Esophagus mucosa (tissue), 1 donor: ENCODE results near the gene PHB1. TPM values are rescaled to one million over a fixed set of nuclear protein-coding genes. Genes with fewer than 3 reads are reported as not detected.

Experiments
- ATAC-seq: fragments of 200-7000 bp; cut with Tn5 transposase; one replicate; pipeline ENCODE4 v1.9.1; 2020
- total RNA-seq: library from RNA; stranded (reverse); gene quantifications from one replicate; pipeline ENCODE4 v1.2.4, GENCODE V29; 2023
- donor health status: DM: yes; HTN: yes; CAD: no.

Gene PHB1
- 141 TPM for total RNA-seq

- ATAC-seq = peak; percentile 100
Observed at GRCh38 chr17:49414622-49415350, at the start of gene PHB1. Gene PHB1, minus strand, starts transcription at chr17:49414882. Its CDS starts 1,618 bp downstream, at chr17:49413264.

DNA sequence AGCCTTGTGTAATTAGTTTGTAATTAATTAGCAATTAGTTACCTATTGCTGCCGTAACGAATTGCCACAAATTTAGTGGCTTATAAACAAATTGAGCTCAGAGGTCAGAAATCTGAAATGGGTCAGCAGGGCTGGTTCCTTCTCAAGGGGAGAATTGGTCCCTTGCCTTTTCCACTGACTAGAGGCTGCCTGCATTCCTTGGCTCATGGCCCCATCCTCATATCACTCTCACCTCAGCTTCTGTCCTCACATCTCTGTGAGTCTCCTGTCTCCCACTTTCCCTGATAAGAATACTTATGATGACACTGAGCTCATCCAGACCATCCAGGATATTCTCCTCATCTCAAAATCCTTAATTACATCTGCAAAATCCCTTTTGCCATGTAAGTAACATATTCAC is 49.4 kb upstream of the PHB1 start:
- ATAC-seq = no peak

- ATAC-seq = no peak
Observed at GRCh38 chr17:49461580-49461979, 46.9 kb upstream of the PHB1 start.

- no peak for ATAC-seq
Observed at GRCh38 chr17:49460401-49460800, 45.7 kb upstream of the PHB1 start.

DNA sequence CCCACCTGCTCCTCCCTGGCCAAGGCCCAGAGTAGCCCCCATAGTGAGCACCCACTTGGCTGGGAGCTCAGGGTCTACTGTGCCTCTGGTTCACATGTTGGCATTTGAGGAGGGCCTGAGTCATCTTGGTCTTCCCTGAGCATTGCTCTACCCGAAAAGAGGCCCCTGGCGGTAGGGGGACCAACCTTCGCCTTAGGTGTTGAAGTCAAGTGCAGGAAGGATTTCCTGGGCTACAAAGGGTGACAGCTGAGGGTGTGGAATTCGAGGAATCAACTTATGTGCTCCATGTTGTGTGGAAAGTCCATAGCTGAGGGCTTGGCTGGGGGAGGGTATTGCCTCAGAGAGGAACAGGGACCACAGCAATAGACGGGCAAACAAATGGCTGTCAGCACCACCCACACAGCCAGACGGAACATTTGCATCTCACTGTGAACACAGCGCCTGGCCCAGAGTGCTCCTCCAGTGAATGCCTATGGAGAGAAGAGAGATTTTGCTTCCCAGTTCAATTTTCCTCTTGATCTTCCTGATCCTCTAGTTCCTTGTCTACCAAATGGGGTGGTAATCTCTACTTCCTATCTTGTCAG is 44.8 kb upstream of the PHB1 start:
- ATAC-seq = no peak

- ATAC-seq = no peak
Observed at GRCh38 chr17:49457564-49458535, 43.2 kb upstream of the PHB1 start.

GRCh38 chr17:49456183-49456965 is 41.7 kb upstream of the PHB1 start:
- no peak for ATAC-seq

DNA sequence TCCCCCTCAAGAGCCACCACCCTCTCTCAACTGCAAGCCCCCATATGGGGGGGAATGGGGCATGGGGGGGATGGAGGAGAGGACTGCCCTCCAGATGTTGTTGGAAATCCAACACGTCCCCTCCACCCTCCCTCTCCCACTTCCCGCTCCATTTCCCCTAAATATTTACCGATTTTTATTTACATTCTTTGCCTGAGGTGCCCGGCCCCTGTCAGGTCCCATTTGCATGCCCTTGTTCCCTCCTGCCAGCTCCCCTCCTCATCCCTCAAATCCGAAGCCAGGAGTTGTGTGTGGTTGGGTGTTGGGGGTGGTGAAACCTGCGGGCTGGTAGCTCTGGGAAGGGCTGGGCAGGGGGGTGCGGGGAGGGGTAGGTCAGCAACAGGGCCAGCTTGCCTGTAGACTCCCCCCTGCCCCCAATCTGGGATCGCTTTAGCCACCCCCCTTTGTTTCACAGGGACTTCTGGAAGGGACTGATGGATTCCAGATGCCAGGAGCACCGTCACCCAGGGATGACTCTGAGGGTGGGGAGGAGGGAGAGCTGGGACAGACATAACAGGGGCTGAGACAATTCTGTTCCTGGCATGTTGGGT is 40.7 kb upstream of the PHB1 start:
- ATAC-seq = no peak

GRCh38 chr17:49454050-49454449 is 39.4 kb upstream of the PHB1 start:
- ATAC-seq = no peak

DNA sequence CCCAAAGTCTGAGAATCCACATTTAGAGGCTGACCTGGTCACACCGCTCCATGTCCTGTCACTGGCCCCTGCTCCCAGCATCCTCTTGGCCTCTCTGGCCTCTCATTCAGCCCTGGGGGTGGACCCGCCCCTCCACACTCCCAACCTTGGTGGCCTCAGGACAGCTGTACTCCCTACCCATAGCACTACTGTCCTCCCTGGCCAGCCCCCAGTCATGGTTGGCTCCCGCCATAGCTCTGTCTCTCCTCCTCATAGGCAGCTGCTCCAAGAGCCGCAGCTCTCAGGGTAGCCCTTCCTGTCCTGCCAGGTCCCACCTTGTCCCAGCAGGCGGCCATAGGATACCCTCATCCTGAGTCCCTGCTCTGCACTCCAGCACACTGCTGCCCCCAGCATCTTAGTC is 38.0 kb upstream of the PHB1 start:
- ATAC-seq = no peak

GRCh38 chr17:49452201-49452600 is 37.5 kb upstream of the PHB1 start:
- no peak for ATAC-seq

GRCh38 chr17:49450735-49451134 is 36.1 kb upstream of the PHB1 start:
- peak; percentile 30 for ATAC-seq

DNA sequence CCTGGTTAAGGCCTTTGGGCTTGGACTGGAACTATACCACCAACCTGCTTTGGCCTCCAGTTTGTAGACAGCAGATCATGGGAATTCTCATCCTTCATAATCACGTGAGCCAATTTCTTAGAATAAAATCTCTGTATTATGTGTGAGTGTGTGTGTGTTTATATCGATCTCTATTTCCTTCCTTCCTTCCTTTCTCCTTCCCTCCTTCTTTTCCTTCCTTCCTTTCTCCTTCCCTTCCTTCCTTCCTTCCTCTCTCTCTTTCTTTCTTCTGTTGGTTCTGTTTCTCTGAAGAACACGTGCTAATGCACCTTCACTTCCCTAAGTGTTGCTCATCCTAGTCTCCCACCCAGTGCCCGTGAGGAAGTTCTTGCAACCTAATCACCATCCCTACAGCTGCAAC is 35.5 kb upstream of the PHB1 start:
- no peak for ATAC-seq

DNA sequence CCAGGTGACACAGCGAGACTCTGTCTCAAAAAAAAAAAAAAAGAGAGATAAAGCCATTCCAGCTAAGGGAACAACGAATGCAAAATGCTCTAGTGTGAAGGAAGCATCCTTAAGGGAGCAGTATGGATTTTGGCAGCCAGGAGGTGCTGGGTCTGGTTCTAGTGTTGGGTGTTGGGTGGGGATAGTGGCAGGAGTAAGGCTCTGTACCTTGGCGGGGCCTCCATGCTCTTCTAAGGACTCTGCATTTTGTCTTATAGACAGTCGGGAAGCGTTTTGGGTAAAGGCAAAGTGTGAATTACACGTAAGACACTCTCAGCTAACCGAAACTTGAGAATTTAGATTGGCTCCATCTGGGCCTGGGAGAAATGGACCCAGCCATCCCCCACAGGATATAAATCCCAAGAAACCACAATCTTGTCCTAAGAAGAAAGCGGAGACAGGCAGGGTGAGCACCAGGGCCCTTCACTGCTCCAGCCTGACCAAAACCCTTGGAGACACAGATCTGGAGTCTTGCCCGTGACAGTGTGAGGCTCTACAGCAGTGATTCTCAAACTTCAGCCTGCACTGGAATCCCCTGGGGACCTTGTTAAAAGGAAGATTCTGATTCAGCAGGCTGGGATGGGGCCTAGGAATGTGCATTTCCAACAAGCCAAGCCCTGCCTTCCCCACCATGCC is 33.1 kb upstream of the PHB1 start:
- no peak for ATAC-seq

- ATAC-seq = no peak
Observed at GRCh38 chr17:49445591-49445990, 30.9 kb upstream of the PHB1 start.

DNA sequence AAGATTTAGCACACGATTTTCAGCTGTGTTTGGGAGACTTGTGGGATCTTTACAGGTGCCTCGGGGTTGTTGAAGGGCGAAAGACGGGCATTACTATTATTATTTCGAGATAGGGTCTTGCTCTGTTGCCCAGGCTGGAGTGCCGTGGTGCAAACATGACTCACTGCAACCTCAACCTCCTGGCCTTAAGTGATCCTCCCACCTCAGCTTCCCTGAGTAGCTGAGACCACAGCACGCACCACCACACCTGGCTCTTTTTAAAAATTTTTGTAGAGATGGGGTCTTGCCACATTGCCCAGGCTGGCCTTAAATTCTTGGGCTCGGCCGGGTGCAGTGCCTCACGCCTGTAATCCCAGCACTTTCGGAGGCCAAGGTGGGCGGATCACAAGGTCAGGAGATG is 29.7 kb upstream of the PHB1 start:
- ATAC-seq = no peak

DNA sequence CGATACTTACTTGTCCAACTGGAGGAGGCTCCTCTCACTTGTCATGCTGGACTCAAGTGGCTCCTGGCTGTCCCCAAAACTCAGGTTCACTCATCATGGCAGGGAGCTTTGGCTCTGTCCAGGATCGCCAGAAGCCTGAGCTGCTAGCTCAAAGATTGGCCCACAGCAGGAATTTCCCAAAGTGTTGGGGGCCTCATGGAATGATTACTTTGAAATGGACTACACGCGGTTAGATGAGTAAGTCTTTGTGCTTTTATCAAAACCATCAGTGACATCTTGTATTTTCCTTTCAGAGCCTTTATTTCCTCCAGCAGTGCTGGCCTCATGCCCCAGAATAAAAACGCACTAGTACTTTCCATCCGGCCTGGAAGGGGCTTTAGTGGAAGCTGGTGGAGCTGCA is 29.2 kb upstream of the PHB1 start:
- ATAC-seq = no peak

DNA sequence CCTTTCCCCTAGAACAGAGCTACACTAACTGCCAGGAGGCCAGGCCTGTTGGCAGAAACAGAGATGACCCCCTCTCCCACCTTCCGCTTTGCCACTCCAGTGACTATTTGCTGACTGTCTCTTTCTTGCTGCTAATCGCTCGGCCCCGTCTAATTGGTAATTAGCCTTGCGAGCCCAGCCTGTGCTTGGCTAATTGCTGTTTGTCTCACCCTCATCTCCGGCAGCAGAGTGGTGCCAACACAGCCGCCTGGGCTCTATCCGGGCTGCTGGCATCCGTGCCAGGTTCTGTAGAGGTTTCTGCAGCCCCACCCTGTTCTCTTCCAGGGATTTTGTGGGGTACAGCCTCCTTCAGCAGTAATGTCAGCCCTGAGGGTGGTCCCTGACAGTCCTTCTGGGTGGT is 27.4 kb upstream of the PHB1 start:
- ATAC-seq = no peak

DNA sequence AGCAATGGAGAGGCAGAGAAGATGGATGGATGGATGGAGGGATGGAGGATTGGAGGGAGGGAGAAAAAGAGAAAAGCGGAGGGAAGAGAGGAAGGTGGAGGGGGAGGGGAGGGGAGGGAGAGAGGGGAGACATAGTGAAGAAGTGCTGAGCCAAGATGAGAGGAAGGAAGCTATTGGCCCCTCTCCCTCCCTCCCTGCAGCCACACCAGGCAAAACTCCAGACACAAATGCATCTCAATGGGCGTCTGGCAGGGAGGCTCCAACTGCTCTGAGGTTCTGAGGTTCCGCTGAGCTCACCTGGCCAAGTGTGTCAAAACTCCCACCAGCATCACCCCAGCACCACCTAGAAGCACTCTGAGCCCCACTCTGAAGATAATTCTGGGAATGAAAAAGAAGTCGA is 26.9 kb upstream of the PHB1 start:
- ATAC-seq = no peak

DNA sequence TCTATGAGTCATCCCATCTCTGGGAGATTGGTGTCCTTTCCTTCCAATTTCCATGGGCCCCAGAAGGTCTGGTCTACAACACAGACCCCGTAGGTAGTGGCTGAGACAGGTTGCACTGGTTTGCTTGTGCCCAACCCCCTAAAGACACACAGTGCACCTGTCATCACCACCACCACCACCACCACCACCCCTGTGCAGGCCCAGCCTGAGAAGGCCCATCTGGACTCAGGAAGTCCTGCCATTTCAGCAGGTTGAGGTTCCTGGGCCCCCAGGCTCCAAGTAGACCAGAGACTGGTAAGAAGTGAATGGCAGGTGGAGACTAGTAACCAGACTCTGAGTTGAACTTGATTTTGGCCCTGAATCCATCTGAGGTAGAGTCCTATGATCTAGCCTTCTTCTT is 25.9 kb upstream of the PHB1 start:
- ATAC-seq = no peak
